ENCODE data around the gene IMP3. TPM values are rescaled to one million over a fixed set of nuclear protein-coding genes. Genes with fewer than 3 reads are reported as not detected.

IMP3 gene
- total RNA-seq, 1 experiment from 2014 or later, result 79.9 TPM

GRCh38 chr15:75672646-75673425 lies 32.8 kb upstream of the IMP3 start:
- RAD21 ChIA-PET (ENCODE audit: low non-redundant PET in 1 of 2, low total read pairs in 2 of 2, uncharacterized antibody in 2 of 2, unreplicated experiment in 2 of 2), result interaction anchor here in 1 of 2 experiments (1.2 kb wide), 1 partner anchor 31 kb away, joined by 3 read pairs; no protein-coding TSS in a partner anchor
- Histone ChIP-seq H3K27ac (ENCODE audit: low read depth, low read length) (no peak overlapping the region; the same call in 1 of the 2 replicates), H3K4me2 (ENCODE audit: low read length) (peak overlapping the region; percentile 47), H4K20me1 (ENCODE audit: insufficient read depth) (no peaks in the 10 kb centered on the region), H3K4me1 (ENCODE audit: control insufficient read depth in 1 of 2, insufficient read depth in 2 of 2, low read length in 2 of 2) (peaks cover 33 to 62% of the 10 kb centered on the region in 2 experiments), H3K9me2 (ENCODE audit: insufficient read depth) (no peaks in the 10 kb centered on the region), H3K36me3 (ENCODE audit: control insufficient read depth in 1 of 2, insufficient read depth in 2 of 2, low read length in 2 of 2) (no peaks in the 10 kb centered on the region), H3K9me3 (ENCODE audit: control insufficient read depth in 1 of 2, insufficient read depth in 1 of 2, low read depth in 1 of 2, low read length in 2 of 2) (no peaks in the 10 kb centered on the region), H3K4me3 (replicated peaks in 1 of 2; ENCODE audit: low read depth in 1 of 2, low read length in 2 of 2) (no peak overlapping the region; a peak in 1 of 4 replicates), H3K79me2 (ENCODE audit: insufficient read depth, low read length) (no peaks in the 10 kb centered on the region), H3K27me3 (ENCODE audit: insufficient read depth, low read length) (no peaks in the 10 kb centered on the region), H3K9ac (ENCODE audit: low read length) (peak overlapping the region; percentile 34), H2AFZ (ENCODE audit: low read depth, low read length, poor library complexity, severe bottlenecking) (no peak overlapping the region)
- intact Hi-C loops (cut with micrococcal nuclease), result no loop called here
- no peak for TF ChIP-seq SRF (IDR thresholded peaks at IDR 0.05; ENCODE audit: low read depth)
- TF ChIP-seq, protein P1, sequence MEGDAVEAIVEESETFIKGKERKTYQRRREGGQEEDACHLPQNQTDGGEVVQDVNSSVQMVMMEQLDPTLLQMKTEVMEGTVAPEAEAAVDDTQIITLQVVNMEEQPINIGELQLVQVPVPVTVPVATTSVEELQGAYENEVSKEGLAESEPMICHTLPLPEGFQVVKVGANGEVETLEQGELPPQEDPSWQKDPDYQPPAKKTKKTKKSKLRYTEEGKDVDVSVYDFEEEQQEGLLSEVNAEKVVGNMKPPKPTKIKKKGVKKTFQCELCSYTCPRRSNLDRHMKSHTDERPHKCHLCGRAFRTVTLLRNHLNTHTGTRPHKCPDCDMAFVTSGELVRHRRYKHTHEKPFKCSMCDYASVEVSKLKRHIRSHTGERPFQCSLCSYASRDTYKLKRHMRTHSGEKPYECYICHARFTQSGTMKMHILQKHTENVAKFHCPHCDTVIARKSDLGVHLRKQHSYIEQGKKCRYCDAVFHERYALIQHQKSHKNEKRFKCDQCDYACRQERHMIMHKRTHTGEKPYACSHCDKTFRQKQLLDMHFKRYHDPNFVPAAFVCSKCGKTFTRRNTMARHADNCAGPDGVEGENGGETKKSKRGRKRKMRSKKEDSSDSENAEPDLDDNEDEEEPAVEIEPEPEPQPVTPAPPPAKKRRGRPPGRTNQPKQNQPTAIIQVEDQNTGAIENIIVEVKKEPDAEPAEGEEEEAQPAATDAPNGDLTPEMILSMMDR (IDR thresholded peaks at IDR 0.05 in 2 of 3, conservative IDR thresholded peaks at IDR 0.05 in 1 of 3; ENCODE audit: borderline replicate concordance in 1 of 3, insufficient read depth in 1 of 3, low read depth in 2 of 3, low read length in 2 of 3), result no peak
- TF ChIP-seq CBX3 (IDR thresholded peaks at IDR 0.05; ENCODE audit: low read depth), result no peak
- no peak for TF ChIP-seq EZH2 (IDR thresholded peaks at IDR 0.05)
- TF ChIP-seq, protein P2, sequence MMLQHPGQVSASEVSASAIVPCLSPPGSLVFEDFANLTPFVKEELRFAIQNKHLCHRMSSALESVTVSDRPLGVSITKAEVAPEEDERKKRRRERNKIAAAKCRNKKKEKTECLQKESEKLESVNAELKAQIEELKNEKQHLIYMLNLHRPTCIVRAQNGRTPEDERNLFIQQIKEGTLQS (IDR thresholded peaks at IDR 0.05), result no peak
- no peak for TF ChIP-seq ZFX (IDR thresholded peaks at IDR 0.05)
- no peak for TF ChIP-seq RAD21 (IDR thresholded peaks at IDR 0.05; ENCODE audit: low read depth)
- TF ChIP-seq ELF1 (IDR thresholded peaks at IDR 0.05; ENCODE audit: borderline replicate concordance, low read depth), result no peak
- ATAC-seq (no peak), DNase-seq (ENCODE audit: low read depth, low spot score) (no peak)
- POLR2A ChIA-PET, result interaction anchor here (0.6 kb wide), 1 partner anchor 217 kb away, joined by 3 read pairs; no protein-coding TSS in a partner anchor
- BruUV-seq (replicated peaks), result no TSS peak
- CTCF ChIA-PET, result interaction anchor here (1.2 kb wide), 1 partner anchor 14 kb away, joined by 4 read pairs; no protein-coding TSS in a partner anchor

Measured in HCT116 (cell line).